HepG2 (cell line): ENCODE results near the gene CDC42SE2. TPM values are rescaled to one million over a fixed set of nuclear protein-coding genes. Genes with fewer than 3 reads are reported as not detected.
A peak's percentile ranks its signal among the peaks of the same experiment; 100 is the strongest.

ENCODE experiments used
- ATAC-seq: fragments of 200-7000 bp; cut with Tn5 transposase; 3 replicates; pipeline ENCODE4 v1.9.1; 2020; ENCODE audit warnings: mild to moderate bottlenecking, moderate library complexity
- BruUV-seq: library from RNA; stranded (reverse); fragments of 400-500 nt; replicated peaks from 2 replicates; lab custom pipeline; 2021; lab: Mats Ljungman, UMichigan
- CTCF ChIA-PET: fragments of 300-600 bp; formaldehyde crosslinking; extraction: SDS; loops from one replicate; lab custom pipeline; 2021; ENCODE audit warnings: low total read pairs, inconsistent platforms, low intra/inter-chr PET ratio; lab: Yijun Ruan, JAX
- POLR2A ChIA-PET: fragments of 350-600 bp; sonication (Branson Sonifier 250); formaldehyde crosslinking; loops from one replicate; lab custom pipeline; 2020; ENCODE audit warnings: antibody characterized with exemption, inconsistent platforms; lab: Yijun Ruan, JAX
- DNase-seq: peaks from one replicate; pipeline ENCODE4 v3.0.0-alpha.2; 2015; ENCODE audit warnings: low spot score
- FAIRE-seq: peaks from 3 replicates; lab custom pipeline; 2011; peaks lifted over from hg19 to GRCh38; lab: Jason Lieb, UNC
- H2AFZ ChIP-seq: one replicate; pipeline ENCODE4 v1.6.1; 2011; ENCODE audit warnings: low read length, inconsistent platforms
- H3K27ac ChIP-seq: fragments of 300-600 bp; 3 replicates; pipeline ENCODE4 v1.8.0; 2011; ENCODE audit warnings: mixed run types, mild to moderate bottlenecking, mixed read lengths, low read length, inconsistent platforms; ENCODE audit not compliant: insufficient read depth; ENCODE audit errors: extremely low read length
- H3K27me3 ChIP-seq, 2 experiments: fragments of 200-600 bp in 1 of 2; 2 replicates in 1 of 2; 3 replicates in 1 of 2; pipeline versions ENCODE4 v1.6.0 to v1.8.0; 2011; ENCODE audit warnings: low read length in 2 of 2, mild to moderate bottlenecking in 2 of 2, moderate library complexity in 2 of 2, inconsistent platforms in 1 of 2; ENCODE audit not compliant: insufficient read depth in 2 of 2, control insufficient read depth in 1 of 2
- H3K36me3 ChIP-seq, 2 experiments: fragments of 200-600 bp in 1 of 2; replicated peaks in 1 of 2; 2 replicates in 1 of 2; 3 replicates in 1 of 2; pipeline versions ENCODE4 v1.5.1 to v1.8.0; 2011; ENCODE audit warnings: low read length in 2 of 2, inconsistent platforms in 1 of 2; ENCODE audit not compliant: insufficient read depth in 2 of 2, control insufficient read depth in 1 of 2
- H3K4me1 ChIP-seq: 2 replicates; pipeline ENCODE4 v1.5.1; 2012; ENCODE audit warnings: low read length, inconsistent platforms; ENCODE audit not compliant: insufficient read depth
- H3K4me2 ChIP-seq: 2 replicates; pipeline ENCODE4 v1.6.0; 2011; ENCODE audit warnings: low read depth, low read length, inconsistent platforms
- H3K4me3 ChIP-seq, 3 experiments: fragments of 200-600 bp in 1 of 3; sonication (generic), shearing (Covaris generic) in 1 of 3; replicated peaks in 1 of 3; 2 replicates each; pipeline ENCODE4 v1.5.1; 2011 to 2016; ENCODE audit warnings: low read length in 3 of 3, inconsistent platforms in 2 of 3, low read depth in 2 of 3, mild to moderate bottlenecking in 2 of 3, control low read depth in 1 of 3, mixed read lengths in 1 of 3; ENCODE audit not compliant: insufficient read depth in 1 of 3
- H3K79me2 ChIP-seq: one replicate; pipeline ENCODE4 v1.6.1; 2011; ENCODE audit warnings: low read length, inconsistent platforms; ENCODE audit not compliant: insufficient read depth
- H3K9ac ChIP-seq: 2 replicates; pipeline ENCODE4 v1.6.0; 2011; ENCODE audit warnings: mild to moderate bottlenecking, low read depth, low read length, inconsistent platforms; ENCODE audit not compliant: insufficient read depth
- H3K9me3 ChIP-seq: 2 replicates; pipeline ENCODE4 v1.5.1; 2012; ENCODE audit warnings: mild to moderate bottlenecking, low read length
- H4K20me1 ChIP-seq: 2 replicates; pipeline ENCODE4 v1.6.0; 2011; ENCODE audit warnings: inconsistent platforms, mild to moderate bottlenecking, low read length, moderate library complexity; ENCODE audit not compliant: insufficient read depth
- ARNT ChIP-seq: fragments of 450-650 bp; IDR thresholded peaks from 2 replicates; pipeline ENCODE4 v1.6.1; 2017
- MXD3 ChIP-seq: IDR thresholded peaks from 2 replicates; pipeline ENCODE4 v1.6.1; 2016; ENCODE audit warnings: mild to moderate bottlenecking, missing biosample characterization, missing genetic modification reagents
- MZF1 ChIP-seq: sonication (generic); formaldehyde crosslinking; IDR thresholded peaks from 2 replicates; pipeline ENCODE4 v1.8.1; 2023; ENCODE audit warnings: mild to moderate bottlenecking, missing genetic modification reagents, borderline replicate concordance
- NR2C2 ChIP-seq: sonication (generic); formaldehyde crosslinking; IDR thresholded peaks from 2 replicates; pipeline ENCODE4 v1.4.0; 2020; ENCODE audit warnings: missing genetic modification reagents, mild to moderate bottlenecking, moderate library complexity, borderline replicate concordance
- YEATS2 ChIP-seq: sonication (generic); formaldehyde crosslinking; IDR thresholded peaks from 2 replicates; pipeline ENCODE4 v1.4.0; 2020; ENCODE audit warnings: missing genetic modification reagents, borderline replicate concordance
- ZMYM4 ChIP-seq: sonication (generic); formaldehyde crosslinking; IDR thresholded peaks from 2 replicates; pipeline ENCODE4 v1.8.1; 2023; ENCODE audit warnings: mild to moderate bottlenecking, missing genetic modification reagents
- ZNF251 ChIP-seq: sonication (generic); formaldehyde crosslinking; IDR thresholded peaks from 2 replicates; pipeline ENCODE4 v1.9.0; 2021; ENCODE audit warnings: mild to moderate bottlenecking, missing genetic modification reagents
- ZNF44 ChIP-seq: sonication (generic); formaldehyde crosslinking; IDR thresholded peaks from 2 replicates; pipeline ENCODE4 v1.5.1; 2020; ENCODE audit warnings: mild to moderate bottlenecking, missing genetic modification reagents
- ZNF816 ChIP-seq: sonication (generic); formaldehyde crosslinking; IDR thresholded peaks from 2 replicates; pipeline ENCODE4 v1.8.0; 2022; ENCODE audit warnings: missing genetic modification reagents, mild to moderate bottlenecking, borderline replicate concordance
- WGBS: methylation state at CpG from one replicate; pipeline ENCODE4 v1.1.6; 2017; ENCODE audit warnings: low lambda C conversion rate; 5-methylcytosine and 5-hydroxymethylcytosine counted together
- in situ Hi-C: cut with HindIII; loops from 2 replicates; pipeline ENCODE4 v1.10.0; 2017; ENCODE audit warnings: low pct_unique_long_range_greater_than_20kb; ENCODE audit not compliant: extremely low pct_ligation_motif_present
- intact Hi-C: fragments of 100-400 bp; cut with micrococcal nuclease; formaldehyde crosslinking; loops from one replicate; pipeline ENCODE4 v1.10.0; 2022; ENCODE audit not compliant: unreplicated experiment
- polyA plus RNA-seq, 8 experiments: library from polyadenylated mRNA; depleted of rRNA in 3 of 8; stranded (reverse) in 7 of 8; unstranded in 1 of 8; fragments of >200 nt; fragmentation: Illumina TruSeq in 4 of 8; extraction: Trizol in 4 of 8; gene quantifications; 2 replicates each; pipeline versions ENCODE4 v1.2.1 to v1.2.3, GENCODE V29; 2011 to 2016; ENCODE audit warnings: low read depth in 4 of 8, missing spikeins in 1 of 8, mixed read lengths in 1 of 8; ENCODE audit not compliant: insufficient read depth in 1 of 8
- total RNA-seq, 5 experiments: library from RNA; depleted of rRNA; stranded (reverse); fragments of >200 nt; fragmentation: Illumina TruSeq; extraction: Trizol; gene quantifications; 2 replicates each; pipeline ENCODE4 v1.2.3, GENCODE V29; 2016; ENCODE audit warnings: low read depth in 1 of 5
- TF ChIP-seq, protein P1 (sequence below): sonication (generic); formaldehyde crosslinking; IDR thresholded peaks from 2 replicates; pipeline ENCODE4 v1.4.0; 2020; ENCODE audit warnings: missing genetic modification reagents, mild to moderate bottlenecking, borderline replicate concordance
- TF ChIP-seq, protein P2 (sequence below): sonication (generic); formaldehyde crosslinking; IDR thresholded peaks from 2 replicates; pipeline ENCODE4 v1.4.0; 2020; ENCODE audit warnings: missing genetic modification reagents

CDC42SE2 gene
- total and polyA plus RNA-seq, 2 of the 13 experiments (the other 11 are each of a cell fraction or from before 2014, with no cell fraction given) = 19.6 to 25.0 TPM

GRCh38 chr5:131377346-131377745, 113.5 kb downstream of the CDC42SE2 start:
- Histone ChIP-seq H2AFZ (no peak overlapping the region), H3K9ac (no peak overlapping the region), H3K4me2 (no peak overlapping the region), H4K20me1 (no peaks in the 10 kb centered on the region), H3K36me3 (no peaks in the 10 kb centered on the region)
- ATAC-seq = no peak
- TF ChIP-seq ZNF251 (CRISPR knock-in tag) (no peak), YEATS2 (CRISPR knock-in tag) (no peak), ZMYM4 (no peak), MXD3 (CRISPR knock-in tag) (no peak), NR2C2 (CRISPR knock-in tag) (no peak), MZF1 (CRISPR knock-in tag) (no peak), ZNF816 (CRISPR knock-in tag) (no peak), ZNF44 (CRISPR knock-in tag) (no peak), ARNT (no peak)
- TF ChIP-seq, protein P1, sequence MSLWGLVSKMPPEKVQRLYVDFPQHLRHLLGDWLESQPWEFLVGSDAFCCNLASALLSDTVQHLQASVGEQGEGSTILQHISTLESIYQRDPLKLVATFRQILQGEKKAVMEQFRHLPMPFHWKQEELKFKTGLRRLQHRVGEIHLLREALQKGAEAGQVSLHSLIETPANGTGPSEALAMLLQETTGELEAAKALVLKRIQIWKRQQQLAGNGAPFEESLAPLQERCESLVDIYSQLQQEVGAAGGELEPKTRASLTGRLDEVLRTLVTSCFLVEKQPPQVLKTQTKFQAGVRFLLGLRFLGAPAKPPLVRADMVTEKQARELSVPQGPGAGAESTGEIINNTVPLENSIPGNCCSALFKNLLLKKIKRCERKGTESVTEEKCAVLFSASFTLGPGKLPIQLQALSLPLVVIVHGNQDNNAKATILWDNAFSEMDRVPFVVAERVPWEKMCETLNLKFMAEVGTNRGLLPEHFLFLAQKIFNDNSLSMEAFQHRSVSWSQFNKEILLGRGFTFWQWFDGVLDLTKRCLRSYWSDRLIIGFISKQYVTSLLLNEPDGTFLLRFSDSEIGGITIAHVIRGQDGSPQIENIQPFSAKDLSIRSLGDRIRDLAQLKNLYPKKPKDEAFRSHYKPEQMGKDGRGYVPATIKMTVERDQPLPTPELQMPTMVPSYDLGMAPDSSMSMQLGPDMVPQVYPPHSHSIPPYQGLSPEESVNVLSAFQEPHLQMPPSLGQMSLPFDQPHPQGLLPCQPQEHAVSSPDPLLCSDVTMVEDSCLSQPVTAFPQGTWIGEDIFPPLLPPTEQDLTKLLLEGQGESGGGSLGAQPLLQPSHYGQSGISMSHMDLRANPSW = no peak
- TF ChIP-seq, protein P2, sequence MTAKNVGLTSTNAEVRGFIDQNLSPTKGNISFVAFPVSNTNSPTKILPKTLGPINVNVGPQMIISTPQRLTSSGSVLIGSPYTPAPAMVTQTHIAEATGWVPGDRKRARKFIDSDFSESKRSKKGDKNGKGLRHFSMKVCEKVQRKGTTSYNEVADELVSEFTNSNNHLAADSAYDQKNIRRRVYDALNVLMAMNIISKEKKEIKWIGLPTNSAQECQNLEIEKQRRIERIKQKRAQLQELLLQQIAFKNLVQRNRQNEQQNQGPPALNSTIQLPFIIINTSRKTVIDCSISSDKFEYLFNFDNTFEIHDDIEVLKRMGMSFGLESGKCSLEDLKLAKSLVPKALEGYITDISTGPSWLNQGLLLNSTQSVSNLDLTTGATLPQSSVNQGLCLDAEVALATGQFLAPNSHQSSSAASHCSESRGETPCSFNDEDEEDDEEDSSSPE (CRISPR knock-in tag) = no peak
- TF ChIP-seq, all 625 proteins: peak for 0
- no TSS peak for BruUV-seq
- Histone ChIP-seq H3K27me3 (no peaks in the 10 kb centered on the region), H3K9me3 (no peaks in the 10 kb centered on the region), H3K27ac (peak overlapping the region; percentile 88), H3K4me3 (no peak overlapping the region), H3K79me2 (peaks cover 21% of the 10 kb centered on the region), H3K4me1 (peaks cover 70% of the 10 kb centered on the region)
- ChIA-PET CTCF (no interaction called here), POLR2A (no interaction called here)
- FAIRE-seq (no peak), DNase-seq (no peak)
- intact Hi-C loops = no loop called here
- in situ Hi-C loops = loop anchor here (25.0 kb wide), 1 partner anchor 490 kb away; no protein-coding TSS in a partner anchor
- over 99% methylated on average over 6 of the region's 6 CpGs for WGBS
